ENCODE measurements around the gene MEIOC.
"Not testable (repeated sequence)": the region's sequence is repeated elsewhere in the genome, so short reads cannot be mapped to it uniquely, and the experiment has no call there.

Gene MEIOC

DNA sequence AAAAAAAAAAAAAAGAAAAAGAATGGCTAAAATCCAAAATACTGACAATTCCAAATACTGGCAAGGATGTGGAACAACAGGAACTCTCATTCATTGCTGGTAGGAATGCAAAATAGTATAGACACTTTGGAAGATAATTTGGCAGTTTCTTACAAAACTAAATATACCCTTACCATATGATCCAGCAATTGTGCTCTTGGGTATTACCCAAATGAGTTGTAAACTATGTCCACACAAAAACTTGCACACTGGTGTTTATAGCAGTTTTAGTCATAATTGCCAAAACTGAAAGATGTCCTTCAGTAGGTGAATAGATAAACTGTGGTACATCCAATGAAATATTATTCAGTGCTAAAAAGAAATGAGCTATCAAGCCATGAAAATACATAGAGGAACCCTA is 8.5 kb upstream of the MEIOC start:
- no peak for DNase-seq (ENCODE audit: low spot score)

DNA sequence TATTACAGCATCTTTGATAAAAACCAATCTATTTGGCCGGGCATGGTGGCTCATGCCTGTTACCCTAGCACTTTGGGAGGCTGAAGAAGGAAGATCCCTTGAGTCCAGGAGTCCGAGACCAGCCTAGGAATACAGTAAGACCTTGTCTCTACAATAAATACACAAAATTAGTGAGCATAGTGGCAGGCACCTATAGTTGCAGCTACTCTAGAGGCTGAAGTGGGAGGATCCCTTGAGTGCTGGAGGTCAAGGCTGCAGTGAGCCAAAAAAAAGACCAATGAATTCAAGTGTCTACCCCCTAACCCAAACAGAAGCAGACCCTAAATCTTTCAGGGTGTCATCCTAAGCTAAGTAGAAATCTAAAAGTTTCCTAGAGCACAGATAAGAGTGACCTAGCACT is 7.3 kb upstream of the MEIOC start:
- DNase-seq (ENCODE audit: low spot score): no peak

DNA sequence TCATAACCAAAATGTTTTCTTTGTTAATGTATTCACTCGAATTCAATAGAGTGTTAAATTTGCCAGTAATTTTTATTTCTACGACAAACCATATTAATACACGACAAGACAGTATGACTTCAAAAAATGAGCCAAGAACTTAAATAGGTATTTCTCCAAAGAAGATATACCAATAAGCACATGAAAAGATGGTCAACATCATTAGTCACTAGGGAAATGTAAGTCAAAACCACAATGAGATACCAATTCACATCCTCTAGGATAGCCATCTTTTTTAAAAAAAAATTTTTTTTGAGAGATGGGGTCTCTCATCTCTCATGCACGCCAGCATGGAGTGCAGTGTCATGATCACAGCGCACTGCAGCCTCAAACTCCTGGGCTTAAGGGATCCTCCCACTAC is 5.0 kb upstream of the MEIOC start:
- DNase-seq (ENCODE audit: low spot score): no peak

DNA sequence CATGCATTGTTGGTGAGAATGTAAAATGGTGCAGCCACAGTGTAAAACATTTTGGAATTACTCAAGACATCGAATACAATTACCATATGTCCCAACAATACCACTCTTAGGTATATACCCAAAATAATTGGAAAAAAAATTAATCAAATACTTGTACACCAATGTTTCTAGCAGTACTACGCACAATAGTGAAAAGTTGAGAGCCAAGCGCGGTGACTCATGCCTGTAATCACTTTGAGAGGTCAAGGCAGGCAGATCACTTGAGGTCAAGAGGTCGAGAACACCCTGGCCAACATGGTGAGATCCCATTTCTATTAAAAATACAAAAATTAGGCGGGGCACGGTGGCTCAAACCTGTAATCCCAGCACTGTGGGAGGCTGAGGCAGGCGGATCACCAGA is 3.5 kb upstream of the MEIOC start:
- DNase-seq (ENCODE audit: low spot score): no peak

DNA sequence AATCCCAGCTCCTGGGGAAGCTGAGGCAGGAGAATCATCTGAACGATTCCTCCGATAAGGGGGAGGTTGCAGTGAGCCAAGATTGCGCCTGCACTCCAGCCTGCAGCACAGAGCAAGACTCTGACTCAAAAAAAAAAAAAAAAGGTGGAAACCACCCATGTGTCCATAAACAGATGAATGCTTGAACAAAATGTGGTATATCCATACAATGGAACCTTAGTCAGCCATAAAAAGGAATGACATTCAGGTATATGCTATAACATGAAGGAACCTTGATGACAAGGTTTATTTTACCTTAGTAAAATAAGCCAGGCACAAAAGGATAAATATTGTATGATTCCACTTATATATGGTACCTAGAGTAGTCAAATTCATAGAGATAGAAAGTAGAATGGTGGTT is 2.9 kb upstream of the MEIOC start:
- DNase-seq (ENCODE audit: low spot score): no peak

DNA sequence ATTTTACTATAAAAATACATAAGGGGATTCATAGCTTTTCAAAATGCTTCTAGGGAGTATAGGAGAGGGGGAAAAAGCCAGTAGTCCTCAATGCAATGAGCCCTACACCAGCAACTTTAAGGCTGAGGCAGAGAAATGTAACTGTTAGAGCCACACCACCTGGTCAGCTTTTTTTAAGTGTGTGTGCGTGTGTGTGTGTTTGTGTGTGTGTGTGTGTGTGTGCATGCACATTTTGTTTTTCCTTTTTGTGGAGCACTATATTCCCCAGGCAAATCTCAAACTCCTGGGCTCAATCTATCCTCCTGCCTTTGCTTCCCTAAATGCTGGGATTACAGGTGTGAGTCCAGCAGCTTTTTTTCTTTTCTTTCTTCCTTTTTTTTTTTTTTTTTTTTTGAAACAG is 2.3 kb upstream of the MEIOC start:
- no peak for DNase-seq (ENCODE audit: low spot score)

DNA sequence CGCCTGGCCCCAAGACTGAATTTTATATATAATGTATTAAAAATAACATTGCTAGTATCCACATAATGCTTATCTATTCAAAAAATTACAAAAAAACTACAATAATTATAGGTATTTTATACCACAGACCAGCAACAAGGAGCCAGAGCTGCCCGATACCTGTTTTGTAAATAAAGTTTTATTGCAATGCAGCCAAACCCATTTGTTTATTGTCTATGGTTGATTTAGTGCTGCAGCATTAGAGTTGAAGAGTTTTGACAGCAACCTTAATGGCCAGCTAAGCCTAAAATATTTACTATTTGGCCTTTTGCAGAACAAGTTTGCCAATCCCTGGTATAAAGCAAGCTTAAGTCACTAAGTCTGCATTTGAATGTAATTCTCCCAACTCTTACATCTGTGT is 5.6 kb downstream of the MEIOC start:
- DNase-seq (ENCODE audit: low spot score): no peak

DNA sequence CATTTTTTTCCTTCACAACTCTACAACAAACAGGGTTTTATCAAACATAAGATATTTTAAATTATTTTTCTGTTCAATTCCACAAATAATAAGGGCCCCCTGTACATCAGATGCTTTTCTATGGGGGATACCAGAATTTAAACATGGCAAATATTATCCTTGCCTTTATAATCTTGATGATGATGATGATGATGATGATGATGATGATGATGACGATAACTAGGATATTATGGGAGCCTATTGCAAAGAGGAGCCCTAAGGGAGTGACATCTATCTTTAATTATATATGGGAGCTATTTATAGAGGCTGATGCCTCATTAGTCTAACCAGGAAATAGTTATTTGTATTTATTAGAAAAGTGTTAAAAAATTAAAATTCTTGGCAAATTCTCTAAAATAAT is 6.8 kb downstream of the MEIOC start:
- DNase-seq (ENCODE audit: low spot score): no peak

DNA sequence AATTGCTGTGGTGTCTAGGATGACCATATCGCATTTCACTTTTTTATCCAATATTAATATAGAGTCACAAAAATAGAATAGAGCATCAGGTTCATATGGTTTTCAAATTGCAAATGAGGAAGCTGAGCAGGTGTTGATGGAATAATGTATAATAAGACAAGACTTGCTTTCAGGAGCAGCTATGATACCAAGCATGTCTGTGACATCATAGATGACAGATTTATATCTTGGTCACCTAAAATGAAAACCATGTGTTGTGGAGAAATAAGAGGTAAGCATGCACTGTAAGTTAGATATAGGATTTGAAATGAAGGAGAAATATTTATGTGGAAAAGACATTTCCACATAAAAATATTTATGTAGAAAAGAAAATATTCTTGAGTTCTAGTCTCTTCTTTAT is 8.6 kb downstream of the MEIOC start:
- no peak for DNase-seq (ENCODE audit: low spot score)

DNA sequence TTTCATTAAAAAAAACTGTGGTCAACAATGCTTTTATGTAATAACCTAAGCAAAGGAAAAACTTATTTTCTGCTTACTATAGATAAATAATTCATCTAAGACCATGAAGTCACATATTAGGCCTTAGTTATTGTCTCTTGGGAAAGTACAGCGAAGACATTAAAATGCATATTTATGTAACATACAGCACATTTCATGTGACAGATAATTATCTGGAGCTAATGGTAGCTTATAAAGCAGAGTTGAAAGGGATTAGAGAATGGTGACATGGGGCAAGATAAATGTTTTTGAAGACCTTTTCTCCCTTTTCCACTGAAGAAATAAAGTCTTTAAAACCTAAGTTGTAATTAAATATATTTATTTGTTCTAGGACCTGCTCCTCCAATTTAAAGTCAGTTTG is 9.7 kb downstream of the MEIOC start:
- no peak for DNase-seq (ENCODE audit: low spot score)

DNA sequence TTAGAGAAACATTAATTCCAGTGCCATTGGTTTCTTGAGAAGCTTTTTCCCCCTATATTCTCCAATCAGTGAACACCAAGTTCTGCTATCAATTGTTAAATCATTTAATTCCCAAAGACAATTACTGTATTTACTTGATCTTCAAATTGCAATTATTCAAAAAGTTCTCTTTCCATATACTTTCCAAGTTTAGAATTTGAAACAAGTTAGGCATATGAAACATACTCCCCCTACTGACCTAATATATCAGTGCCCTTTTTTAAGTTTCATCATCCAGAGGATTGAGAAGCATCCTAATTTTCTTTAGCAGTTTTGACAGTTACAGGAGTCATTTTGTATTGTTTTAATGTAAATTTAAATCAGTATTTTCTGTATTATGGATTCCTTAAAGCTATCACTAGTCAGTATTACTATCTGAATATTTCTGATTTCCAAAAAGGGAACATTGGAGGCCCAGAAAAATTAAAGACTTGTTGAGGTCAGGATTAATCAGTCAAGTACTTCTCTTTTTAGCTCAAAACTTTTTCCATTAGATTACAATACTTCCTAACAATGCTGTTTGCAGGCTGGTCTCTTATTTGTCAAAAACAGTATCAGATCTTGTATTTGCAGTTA is 16.3 kb downstream of the MEIOC start:
- no peak for DNase-seq (ENCODE audit: low spot score)

DNA sequence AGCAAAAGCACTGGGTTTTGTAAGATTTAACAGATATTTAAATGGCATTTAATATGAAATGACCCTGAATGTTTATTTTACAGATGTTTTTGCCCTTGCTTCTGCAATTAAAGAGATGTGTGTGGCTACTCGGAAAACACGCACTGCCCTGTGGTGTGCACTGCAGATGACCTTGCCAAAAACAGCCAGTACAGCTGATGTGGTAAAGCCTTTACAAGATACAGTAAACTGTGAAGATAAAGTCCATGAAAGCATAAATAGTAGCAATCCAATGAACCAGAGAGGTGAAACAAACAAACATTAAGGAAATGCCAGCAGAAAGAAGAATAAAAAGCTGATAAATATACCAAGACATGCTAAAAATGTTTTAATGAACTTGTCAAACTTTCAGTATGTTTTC is 17.6 kb downstream of the MEIOC start:
- DNase-seq (ENCODE audit: low spot score): no peak

DNA sequence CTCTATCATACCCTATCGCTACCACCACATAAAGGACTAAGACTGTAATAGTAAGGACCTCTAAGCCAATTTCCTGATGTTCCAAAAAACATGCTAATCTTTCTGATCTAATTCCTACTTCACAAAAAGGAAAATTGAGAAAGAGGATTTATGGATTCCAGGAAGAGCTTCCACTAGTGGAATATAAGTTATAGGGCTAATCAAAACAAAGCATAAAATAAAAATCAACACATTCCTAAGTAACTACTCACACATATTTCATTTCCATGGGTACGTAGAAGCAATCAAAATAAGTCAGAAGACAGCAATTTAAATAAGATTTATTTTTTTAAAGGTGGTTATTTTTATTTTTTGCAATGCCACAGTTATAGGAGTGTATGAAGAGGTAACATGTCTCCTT is 20.9 kb downstream of the MEIOC start:
- DNase-seq (ENCODE audit: low spot score): no peak

DNA sequence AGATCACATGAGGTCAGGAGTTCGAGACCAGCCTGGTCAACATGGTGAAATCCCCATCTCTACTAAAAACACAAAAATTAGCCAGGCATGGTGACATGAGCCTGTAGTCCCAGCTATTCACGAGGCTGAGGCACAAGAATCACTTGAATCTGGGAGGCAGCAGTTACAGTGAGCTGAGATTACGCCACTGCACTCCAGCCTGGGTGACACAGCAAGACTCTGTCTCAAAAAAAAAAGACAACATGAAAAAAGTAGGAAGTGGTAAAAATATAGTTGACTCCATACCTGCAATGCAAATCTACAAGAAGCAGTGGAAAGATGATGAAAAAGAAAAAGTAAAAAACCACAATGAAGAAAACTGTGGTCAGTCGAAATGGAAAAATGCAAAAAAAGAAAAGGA is 27.0 kb downstream of the MEIOC start:
- DNase-seq (ENCODE audit: low spot score): not testable (repeated sequence)

DNA sequence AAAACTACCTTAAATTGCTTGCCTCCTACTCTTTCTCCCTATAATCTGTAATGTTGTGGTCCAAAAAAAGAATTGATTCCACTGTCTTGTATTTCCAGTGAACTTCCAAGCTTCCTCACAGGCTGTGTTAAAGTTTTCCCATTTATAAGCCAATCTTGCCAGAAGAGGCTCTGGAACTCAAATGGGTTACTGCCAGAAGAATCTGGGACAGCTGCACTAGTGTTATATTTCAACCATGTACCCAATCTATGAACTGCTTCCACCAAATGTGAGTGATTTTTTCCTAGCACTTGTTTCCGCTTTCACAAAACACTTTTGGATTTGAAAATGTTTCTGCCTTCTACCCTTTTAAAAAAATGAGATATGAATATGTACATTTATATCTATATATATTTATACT is 31.5 kb downstream of the MEIOC start:
- DNase-seq (ENCODE audit: low spot score): no peak

DNA sequence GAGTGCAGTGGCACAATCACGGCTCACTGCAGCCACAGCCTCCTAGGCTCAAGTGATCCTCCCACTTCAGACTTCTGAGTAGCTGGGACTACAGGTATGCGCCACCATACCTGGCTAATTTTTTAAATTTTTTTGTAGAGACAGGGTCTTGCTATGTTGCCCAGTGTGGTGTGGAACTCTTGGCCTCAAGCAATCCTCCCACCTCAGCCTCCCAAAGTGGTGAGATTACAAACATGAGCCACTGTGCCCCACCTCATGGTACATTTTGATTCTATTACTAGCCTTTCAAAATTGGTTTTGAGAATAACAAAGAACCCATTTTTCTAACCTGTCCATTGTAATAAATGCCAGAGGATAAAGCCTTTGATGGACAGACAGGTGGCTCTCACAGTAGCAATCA is 31.9 kb downstream of the MEIOC start:
- no peak for DNase-seq (ENCODE audit: low spot score)

DNA sequence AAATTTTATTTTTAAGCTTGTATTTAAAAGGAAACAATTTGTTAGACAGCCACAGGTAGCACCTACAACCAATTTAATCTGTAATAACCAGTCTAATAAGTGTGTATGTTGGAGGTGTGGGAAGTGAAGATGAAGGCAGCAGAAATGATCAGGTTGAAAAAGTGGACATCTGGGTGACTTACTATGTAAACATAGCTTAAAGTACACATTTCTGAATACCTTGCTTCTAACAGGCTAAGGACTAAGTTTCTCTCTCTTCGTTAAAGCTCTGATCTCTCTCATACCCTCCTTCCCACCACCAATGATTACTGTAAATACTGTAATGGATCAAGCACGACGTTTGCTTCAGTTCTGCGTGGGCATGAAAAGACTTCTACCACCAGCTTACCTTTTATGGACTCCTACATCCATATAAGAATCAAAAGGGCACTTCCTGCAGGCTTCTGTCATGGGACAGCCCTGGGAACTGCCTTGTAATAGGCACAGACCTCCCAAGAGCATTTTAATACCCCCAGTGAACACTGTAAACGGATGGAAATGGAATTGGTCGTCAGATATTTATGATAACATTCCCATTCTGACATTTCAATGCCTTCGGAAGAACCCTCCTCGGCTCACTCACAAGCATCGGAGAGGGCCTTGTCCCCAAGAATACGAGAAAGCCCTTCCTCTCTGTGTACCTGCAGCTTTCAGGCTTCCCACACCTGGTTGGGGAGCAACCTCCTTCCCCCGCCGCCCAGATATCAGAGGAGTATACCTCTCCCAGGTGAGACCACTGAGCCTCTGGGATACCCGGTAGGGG is 32.6 kb downstream of the MEIOC start:
- DNase-seq (ENCODE audit: low spot score): no peak

DNA sequence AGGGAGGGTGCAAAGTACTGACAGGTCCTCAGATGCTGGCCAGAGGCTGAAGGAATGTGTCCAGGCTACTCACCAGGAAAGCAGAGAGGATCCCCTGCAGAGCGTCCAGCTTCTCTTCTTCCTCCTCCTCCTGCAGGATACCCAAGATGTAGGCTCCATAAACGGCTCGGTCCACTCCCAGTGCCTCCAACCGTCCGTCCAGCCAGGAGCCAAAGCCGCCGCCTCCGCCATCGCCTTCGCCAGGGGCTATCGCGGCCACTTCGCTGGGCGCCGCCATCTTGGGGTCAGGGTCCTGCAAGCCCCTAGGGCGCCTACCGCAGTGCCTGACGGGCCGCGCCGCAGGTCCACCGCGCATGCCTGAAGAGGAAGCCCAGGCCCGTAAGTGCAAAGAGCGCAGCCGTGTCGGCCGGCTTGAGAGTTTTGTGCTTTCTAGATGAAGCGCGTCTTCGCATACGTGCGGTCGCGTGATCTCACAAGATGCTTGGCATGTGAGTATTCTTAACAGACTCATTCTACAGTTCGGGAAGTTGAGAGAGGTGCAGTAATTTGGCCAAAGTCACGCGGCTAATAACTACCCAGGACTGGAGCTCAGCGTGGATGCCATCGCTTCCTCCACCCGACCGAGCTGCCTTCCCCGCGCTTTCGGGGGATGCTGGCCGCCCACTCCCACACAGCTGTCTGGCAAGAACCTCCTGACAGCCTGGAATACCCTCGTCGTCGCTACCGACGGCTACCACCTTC is 33.4 kb downstream of the MEIOC start, which contains the start of gene CCDC43:
CCDC43 (minus strand) TSS at position 300 of the 741 bp plus-strand sequence; CDS start at position 277, 23 bp downstream.
- peak; percentile 93 for DNase-seq (ENCODE audit: low spot score)

DNA sequence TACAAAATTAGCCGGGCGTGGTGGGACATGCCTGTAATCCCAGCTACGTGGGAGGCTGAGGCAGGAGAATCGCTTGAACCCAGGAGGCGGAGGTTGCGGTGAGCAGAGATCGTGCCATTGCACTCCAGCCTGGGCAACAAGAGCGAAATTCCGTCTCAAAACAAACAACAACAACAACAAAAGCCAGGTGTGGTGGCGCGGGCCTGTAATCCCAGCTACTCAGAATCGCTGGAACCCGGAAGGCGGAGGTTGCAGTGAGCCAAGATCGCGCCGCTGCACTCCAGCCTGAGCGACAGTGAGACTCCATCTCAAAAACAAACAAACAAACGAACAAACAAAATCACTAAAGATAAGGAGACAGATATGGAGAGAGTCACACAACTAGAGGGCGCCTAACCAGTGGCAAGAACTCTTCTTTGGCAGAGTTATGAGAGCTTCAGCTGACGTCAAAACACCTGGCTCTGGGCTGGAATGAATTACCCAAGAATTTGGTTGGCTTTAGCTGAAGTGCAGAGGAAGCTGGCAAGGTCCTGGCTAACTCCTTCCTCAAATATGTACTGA is 34.6 kb downstream of the MEIOC start:
- DNase-seq (ENCODE audit: low spot score): not testable (repeated sequence)

DNA sequence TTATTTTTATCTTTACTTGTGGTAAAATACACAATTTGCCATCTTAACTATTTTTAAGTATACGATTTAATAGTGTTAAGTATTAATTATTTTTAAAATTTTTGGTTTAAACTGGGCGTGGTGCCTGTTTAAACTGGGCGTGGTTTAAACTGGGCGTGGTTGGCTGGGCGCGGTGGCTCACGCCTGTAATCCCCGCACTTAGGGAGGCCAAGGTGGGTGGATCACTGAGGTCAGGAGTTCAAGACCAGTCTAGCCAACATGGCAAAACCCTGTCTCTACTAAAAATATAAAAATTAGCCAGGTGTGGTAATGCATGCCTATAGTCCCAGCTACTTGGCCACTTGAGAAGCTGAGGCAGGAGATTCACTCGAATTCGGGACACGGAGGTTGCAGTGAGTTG is 37.3 kb downstream of the MEIOC start:
- no peak for DNase-seq (ENCODE audit: low spot score)

DNA sequence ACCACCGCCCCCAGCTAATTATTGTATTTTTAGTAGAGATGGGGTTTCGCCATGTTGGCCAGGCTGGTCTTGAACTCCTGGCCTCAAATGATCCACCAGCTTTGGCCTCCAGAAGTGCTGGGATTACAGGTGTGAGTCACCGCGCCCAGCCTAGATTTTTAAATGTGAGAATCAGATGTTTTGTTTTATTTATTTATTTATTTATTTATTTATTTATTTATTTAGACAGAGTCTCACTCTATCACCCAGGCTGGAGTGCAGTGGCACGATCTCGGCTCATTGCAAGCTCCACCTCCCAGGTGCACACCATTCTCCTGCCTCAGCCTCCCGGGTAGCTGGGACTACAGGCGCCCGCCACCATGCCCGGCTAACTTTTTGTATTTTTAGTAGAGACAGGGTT is 44.0 kb downstream of the MEIOC start:
- not testable (repeated sequence) for DNase-seq (ENCODE audit: low spot score)

DNA sequence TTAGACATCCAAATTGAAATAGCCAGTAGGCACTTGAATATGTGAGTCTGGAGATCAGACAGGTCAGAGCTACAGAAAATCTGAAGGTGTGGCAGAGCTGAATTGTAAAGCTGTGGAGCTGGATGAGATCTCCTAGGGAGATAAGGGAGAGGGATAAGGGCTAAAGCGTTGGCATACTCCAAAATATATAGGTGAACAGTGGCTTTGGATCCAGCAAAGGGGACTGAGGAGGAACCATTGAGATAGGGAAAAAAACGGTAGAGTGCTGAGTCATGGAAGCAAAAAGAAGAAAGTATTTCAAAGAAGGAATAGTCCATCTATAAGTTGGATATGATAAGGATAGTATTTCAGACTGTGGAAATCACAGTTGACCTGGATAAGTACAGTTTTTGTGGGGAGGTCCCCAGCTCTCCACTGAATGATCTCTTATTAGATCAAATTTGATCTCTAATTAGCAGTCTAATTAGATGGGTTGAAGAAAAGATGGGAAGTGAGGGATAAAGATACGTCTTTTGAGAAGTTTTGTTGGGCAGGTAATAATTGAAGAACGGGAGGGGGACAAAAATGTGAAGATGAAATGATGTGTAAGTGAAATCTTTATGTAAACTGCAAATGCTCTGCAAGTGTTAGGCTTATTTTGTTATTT is 51.6 kb downstream of the MEIOC start:
- DNase-seq (ENCODE audit: low spot score): no peak
